Muscle of arm (tissue), 14 donors: ENCODE data around the gene NAA40. TPM values are rescaled to one million over a fixed set of nuclear protein-coding genes. Genes with fewer than 3 reads are reported as not detected.
A peak's percentile ranks its signal among the peaks of the same experiment; 100 is the strongest.

Experiments used
- DNase-seq: peaks from one replicate; pipeline ENCODE4 v3.0.0-alpha.2; 2013
- long read RNA-seq, 11 donors: transcript quantifications; one replicate each; lab custom pipeline, GENCODE V29; 2026
- polyA plus RNA-seq, 12 donors: library from polyadenylated mRNA; unstranded; fragments of 120-200 nt; gene quantifications; one replicate each; pipeline ENCODE4 v1.2.1, GENCODE V29; 2013; ENCODE audit not compliant: insufficient read length in 12 of 12

The NAA40 gene
- 10 to 100 TPM in 11 of 12 donors, not detected in 1; 14.8 to 26.6 (median 15.6) TPM for polyA plus RNA-seq
- long read RNA-seq, donor 1, full-length matches to known transcripts: 6 of 6 reads
- long read RNA-seq, donor 1, partial matches to known transcripts: 0 of 6 reads
- long read RNA-seq, donor 1, other reads (novel, unspliced or antisense): 0 of 6 reads
- long read RNA-seq, donor 2, transcript NAA40-202 (8 exons, 3,664 nt): major isoform, 5 of 7 reads
- long read RNA-seq, donor 2, partial matches to known transcripts: 0 of 7 reads
- long read RNA-seq, donor 2, other reads (novel, unspliced or antisense): 0 of 7 reads
- long read RNA-seq, donor 3, partial matches to known transcripts: 0 of 3 reads
- long read RNA-seq, donor 3, other reads (novel, unspliced or antisense): 0 of 3 reads
- long read RNA-seq, donor 4, partial matches to known transcripts: 0 of 1 reads
- long read RNA-seq, donor 4, other reads (novel, unspliced or antisense): 0 of 1 reads
- long read RNA-seq, donor 5: 0 reads
- long read RNA-seq, donor 6, transcript NAA40-202 (8 exons, 3,664 nt): major isoform, 5 of 5 reads
- long read RNA-seq, donor 6, partial matches to known transcripts: 0 of 5 reads
- long read RNA-seq, donor 6, other reads (novel, unspliced or antisense): 0 of 5 reads
- long read RNA-seq, donor 7, full-length matches to known transcripts: 6 of 6 reads
- long read RNA-seq, donor 7, partial matches to known transcripts: 0 of 6 reads
- long read RNA-seq, donor 7, other reads (novel, unspliced or antisense): 0 of 6 reads
- long read RNA-seq, donor 8, full-length matches to known transcripts: 8 of 8 reads
- long read RNA-seq, donor 8, partial matches to known transcripts: 0 of 8 reads
- long read RNA-seq, donor 8, other reads (novel, unspliced or antisense): 0 of 8 reads
- long read RNA-seq, donor 9: 0 reads
- long read RNA-seq, donor 10, partial matches to known transcripts: 8 of 12 reads
- long read RNA-seq, donor 10, other reads (novel, unspliced or antisense): 0 of 12 reads
- long read RNA-seq, donor 11, full-length matches to known transcripts: 6 of 24 reads
- long read RNA-seq, donor 11, partial matches to known transcripts: 18 of 24 reads
- long read RNA-seq, donor 11, other reads (novel, unspliced or antisense): 0 of 24 reads

GRCh38 chr11:63938479-63939396 lies at the start of gene NAA40:
TSS of gene NAA40 (plus strand) at chr11:63939002. CDS start at chr11:63939097, 95 bp downstream.
- peak; percentile 87 for DNase-seq

GRCh38 chr11:63889344-63889743 lies 49.5 kb upstream of the NAA40 start:
- DNase-seq: no peak

GRCh38 chr11:63890368-63890767 lies 48.4 kb upstream of the NAA40 start:
- DNase-seq: no peak

GRCh38 chr11:63892228-63892627 lies 46.6 kb upstream of the NAA40 start:
- no peak for DNase-seq

GRCh38 chr11:63893355-63893754 lies 45.4 kb upstream of the NAA40 start:
- no peak for DNase-seq

GRCh38 chr11:63896071-63896470 lies 42.7 kb upstream of the NAA40 start:
- DNase-seq: no peak

- no peak for DNase-seq
Measured at GRCh38 chr11:63897459-63898146, 41.2 kb upstream of the NAA40 start.

- DNase-seq: no peak
Measured at GRCh38 chr11:63901660-63902059, 37.1 kb upstream of the NAA40 start.

- DNase-seq: no peak
Measured at GRCh38 chr11:63903884-63904283, 34.9 kb upstream of the NAA40 start.

GRCh38 chr11:63904743-63905142 lies 34.1 kb upstream of the NAA40 start:
- DNase-seq: no peak

- DNase-seq: no peak
Measured at GRCh38 chr11:63905179-63905578, 33.6 kb upstream of the NAA40 start.

GRCh38 chr11:63906087-63906486 lies 32.7 kb upstream of the NAA40 start:
- no peak for DNase-seq

GRCh38 chr11:63906585-63906984 lies 32.2 kb upstream of the NAA40 start:
- DNase-seq: no peak

GRCh38 chr11:63907063-63907462 lies 31.7 kb upstream of the NAA40 start:
- DNase-seq: no peak

GRCh38 chr11:63907808-63908530 lies 30.8 kb upstream of the NAA40 start:
- no peak for DNase-seq

GRCh38 chr11:63908631-63909401 lies 30.0 kb upstream of the NAA40 start:
- no peak for DNase-seq

GRCh38 chr11:63909591-63910506 lies 29.0 kb upstream of the NAA40 start:
- no peak for DNase-seq

GRCh38 chr11:63910675-63911074 lies 28.1 kb upstream of the NAA40 start:
- DNase-seq: no peak
